NOMO-1 treated with dmso at 0.1 percent for 144 hours (cell line): ENCODE data around the gene ABHD1.
"Not testable (repeated sequence)": the region's sequence is repeated elsewhere in the genome, so short reads cannot be mapped to it uniquely, and the experiment has no call there.

Experiments
- DNase-seq: peaks from one replicate; lab custom pipeline; 2025; ENCODE audit not compliant: unreplicated experiment; lab: John Stamatoyannopoulos, UW

ABHD1 gene

GRCh38 chr2:27109083-27109482 is 14.5 kb upstream of the ABHD1 start:
- DNase-seq = no peak

DNA sequence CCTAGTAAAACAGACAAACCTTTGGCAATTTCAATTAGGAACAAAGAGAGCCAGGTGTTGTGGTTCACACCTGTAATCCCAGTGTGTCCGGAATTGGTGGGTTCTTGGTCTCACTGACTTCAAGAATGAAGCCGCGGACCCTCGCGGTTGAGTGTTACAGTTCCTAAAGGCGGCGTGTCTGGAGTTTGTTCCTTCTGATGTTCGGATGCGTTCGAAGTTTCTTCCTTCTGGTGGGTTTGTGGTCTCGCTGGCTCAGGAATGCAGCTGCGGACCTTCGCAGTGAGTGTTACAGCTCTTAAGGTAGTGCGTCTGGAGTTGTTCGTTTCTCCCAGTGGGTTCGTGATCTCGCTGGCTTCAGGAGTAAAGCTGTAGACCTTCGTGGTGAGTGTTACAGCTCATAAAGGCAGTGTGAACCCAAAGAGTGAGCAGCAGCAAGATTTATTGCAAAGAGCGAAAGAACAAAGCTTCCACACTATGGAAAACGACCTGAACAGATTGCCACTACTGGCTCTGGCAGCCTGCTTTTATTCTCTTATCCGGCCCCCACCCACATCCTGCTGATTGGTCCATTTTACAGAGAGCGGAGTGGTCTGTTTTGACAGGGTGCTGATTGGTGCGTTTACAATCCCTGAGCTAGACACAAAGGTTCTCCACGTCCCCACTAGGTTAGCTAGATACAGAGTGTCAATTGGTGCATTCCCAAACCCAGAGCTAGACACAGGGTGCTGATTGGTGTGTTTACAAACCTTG is 12.8 kb upstream of the ABHD1 start:
- not testable (repeated sequence) for DNase-seq

DNA sequence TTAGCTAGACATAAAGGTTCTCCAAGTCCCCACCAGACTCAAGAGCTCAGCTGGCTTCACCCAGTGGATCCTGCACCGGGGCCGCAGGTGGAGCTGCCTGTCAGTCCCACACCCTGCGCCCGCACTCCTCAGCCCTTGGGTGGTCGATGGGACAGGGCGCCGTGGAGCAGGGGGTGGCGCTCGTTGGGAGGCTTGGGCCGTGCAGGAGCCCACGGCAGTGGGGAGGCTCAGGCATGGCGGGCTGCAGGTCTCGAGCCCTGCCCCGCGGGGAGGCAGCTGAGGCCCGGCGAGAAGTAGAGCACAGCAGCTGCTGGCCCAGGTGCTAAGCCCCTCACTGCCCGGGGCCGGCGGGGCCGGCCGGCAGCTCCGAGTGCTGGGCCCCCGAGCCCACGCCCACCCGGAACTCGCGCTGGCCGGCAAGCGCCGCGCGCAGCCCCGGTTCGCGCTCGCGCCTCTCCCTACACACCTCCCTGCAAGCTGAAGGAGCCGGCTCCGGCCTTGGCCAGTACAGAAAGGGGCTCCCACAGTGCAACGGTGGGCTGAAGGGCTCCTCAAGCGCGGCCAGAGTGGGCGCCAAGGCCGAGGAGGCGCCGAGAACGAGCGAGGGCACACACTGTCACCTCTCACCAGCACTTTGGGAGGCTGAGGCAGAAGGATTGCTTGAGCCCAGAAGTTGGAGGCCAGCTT is 12.1 kb upstream of the ABHD1 start:
- not testable (repeated sequence) for DNase-seq

GRCh38 chr2:27115519-27115918 is 8.1 kb upstream of the ABHD1 start:
- no peak for DNase-seq

DNA sequence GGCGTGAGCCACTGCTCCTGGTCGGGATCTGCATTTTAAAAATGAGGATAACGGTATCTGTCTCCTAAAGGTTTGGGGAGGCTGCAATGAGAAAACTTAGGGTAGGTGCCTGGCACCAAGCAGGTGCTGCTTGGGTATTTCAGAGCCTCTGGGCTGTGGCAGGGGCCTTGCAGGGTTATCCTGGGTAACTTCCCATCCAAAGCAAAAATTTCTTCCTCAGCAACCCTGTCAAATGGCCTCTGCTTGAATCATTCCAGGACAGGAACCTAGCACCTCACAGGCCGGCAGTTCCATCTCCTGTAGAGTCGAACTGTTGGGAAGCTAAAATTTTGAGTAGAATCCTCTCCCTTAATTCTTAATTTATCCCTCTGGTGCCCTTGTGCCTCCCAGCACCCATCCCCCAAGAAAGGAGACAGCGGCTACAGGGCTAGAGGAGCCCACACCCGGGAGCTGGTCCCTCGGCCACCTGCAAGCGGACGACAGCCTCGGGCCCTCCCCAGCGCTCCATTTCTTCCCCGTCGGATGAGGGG is 5.6 kb upstream of the ABHD1 start:
- DNase-seq = no peak

GRCh38 chr2:27118525-27119329 is 4.9 kb upstream of the ABHD1 start, which contains the start of gene CGREF1:
Gene CGREF1, minus strand, starts transcription at chr2:27119128. Its CDS starts 14,762 bp downstream, at chr2:27104366.
- no peak for DNase-seq

DNA sequence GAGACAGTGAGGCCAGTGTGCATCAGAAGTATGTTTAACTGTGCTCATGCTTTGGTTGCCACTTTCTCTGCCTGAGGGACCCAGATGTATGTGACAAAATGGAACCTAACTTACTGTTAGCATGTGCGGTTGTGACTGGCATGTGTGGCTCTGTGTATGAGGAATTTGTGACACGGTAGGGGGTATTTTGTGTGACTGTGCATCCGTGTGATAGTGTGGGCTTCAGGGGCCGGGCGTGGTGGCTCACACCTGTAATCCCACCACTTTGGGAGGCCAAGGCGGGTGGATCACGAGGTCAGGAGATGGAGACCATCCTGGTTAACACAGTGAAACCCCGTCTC is 4.3 kb upstream of the ABHD1 start:
- DNase-seq = not testable (repeated sequence)

DNA sequence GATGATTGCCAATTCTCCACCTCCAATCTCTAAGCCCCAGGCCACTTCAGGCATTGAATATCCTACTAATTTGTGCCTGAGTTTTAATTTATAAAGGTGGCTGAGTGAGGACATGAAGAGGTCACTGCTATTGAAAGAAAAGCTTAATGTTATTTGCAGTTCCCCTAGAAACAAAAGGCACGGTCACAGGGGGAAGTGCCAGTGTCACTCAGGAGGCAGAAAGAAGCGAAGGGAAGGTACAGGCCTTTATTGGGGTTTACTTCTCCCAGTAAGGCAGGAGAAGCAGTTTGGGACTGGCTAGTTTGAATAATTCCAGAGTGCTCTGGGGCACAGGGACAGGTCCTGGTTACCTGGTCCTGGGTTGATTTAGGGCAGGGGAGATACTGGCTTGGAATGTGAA is 1.7 kb upstream of the ABHD1 start:
- no peak for DNase-seq

DNA sequence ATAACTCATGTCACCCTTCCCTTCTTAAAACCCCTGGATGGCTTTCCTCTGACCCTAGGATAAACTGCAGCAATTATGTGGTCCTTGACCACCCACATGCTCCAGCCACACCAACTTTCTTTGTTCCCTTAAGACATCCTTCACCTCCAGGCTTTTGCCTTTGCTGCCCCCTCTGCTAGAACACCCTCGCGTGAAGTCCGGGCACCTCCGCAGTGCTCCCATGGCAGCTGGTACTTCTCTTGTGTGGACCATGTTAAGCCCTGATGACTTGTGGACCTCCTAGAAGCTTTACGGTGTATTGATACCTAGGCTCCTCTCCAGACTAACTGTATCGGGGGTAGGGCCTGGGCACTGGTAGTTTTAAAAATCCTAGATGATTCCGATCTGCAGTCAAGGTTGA is 824 bp upstream of the ABHD1 start:
- no peak for DNase-seq

GRCh38 chr2:27125104-27125503 is 1.5 kb downstream of the ABHD1 start:
- DNase-seq = no peak

- no peak for DNase-seq
These were observed 2.7 kb downstream of the ABHD1 start for GRCh38 chr2:27126252-27126710.

- DNase-seq = no peak
These were observed 4.5 kb downstream of the ABHD1 start for GRCh38 chr2:27127883-27128667.

DNA sequence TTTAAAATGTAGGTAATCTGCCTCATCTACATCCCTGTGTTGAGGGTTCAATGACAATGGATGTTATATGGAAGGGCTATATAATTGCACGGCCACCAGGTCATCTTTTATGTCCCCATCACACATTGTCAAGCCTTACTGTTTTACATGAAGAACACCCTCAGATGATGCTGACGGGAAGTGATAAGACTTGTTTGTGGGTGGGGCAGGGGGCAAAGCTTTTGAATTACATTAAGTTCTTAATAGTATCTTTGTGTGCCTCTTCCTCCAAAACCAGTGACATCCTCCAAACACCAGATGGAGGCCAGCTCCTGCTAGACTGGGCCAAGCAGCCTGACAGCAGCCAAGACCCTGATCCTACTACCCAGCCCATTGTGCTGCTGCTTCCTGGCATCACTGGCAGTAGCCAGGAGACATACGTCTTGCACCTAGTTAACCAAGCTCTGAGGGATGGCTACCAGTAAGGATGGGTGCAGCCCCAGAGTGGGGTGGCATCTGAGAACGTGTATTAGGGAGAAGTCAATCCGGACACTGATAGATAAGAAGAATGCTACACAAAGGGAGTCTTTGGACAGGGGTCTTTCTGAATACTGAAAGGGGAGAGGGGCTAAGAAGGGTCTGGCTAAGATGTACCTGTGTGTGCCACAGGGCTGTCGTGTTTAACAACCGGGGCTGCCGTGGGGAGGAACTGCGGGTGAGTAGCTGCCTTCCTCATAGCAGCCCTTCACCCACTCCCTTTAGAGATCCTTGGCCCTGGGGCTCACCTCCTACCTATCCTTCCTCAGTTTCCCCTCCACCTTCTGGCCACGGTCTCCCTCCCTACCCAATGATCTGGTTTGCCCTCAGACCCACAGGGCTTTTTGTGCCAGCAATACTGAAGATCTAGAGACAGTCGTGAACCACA is 5.3 kb downstream of the ABHD1 start:
- no peak for DNase-seq

DNA sequence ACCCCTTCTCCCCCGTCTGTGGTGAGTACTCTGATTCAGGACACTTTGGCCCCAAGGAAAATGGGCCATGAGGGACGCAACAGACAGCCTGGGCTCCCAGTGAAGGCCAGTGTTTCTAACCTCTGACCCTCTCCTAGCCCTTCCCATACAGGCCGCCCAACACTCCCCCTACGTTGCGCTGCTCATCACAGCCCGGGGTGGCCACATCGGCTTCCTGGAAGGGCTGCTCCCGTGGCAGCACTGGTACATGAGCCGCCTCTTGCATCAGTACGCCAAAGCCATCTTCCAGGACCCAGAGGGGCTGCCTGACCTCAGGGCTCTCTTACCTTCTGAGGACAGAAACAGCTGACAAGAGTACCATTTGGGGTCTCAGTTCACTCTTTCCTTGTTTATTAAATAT is 6.8 kb downstream of the ABHD1 start:
- no peak for DNase-seq

DNA sequence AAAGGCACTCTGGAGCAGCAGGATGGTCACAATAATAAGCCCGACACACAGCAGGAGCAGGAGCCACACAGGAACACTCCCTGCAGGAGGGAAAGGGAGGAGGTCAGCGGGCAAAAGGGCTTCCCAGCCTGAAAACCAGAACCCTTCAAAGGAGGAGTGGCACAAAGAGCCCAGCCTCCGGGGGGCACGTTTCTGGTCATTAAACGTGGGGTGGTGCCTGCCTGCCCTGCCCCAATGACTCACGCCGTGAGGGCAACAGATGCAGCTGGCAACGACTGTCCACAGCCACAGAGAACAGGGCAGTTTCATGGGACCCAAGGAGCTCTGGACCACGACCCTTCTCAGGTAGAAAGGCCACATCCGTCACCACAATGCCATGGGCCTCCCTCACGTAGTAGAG is 7.8 kb downstream of the ABHD1 start:
- no peak for DNase-seq

DNA sequence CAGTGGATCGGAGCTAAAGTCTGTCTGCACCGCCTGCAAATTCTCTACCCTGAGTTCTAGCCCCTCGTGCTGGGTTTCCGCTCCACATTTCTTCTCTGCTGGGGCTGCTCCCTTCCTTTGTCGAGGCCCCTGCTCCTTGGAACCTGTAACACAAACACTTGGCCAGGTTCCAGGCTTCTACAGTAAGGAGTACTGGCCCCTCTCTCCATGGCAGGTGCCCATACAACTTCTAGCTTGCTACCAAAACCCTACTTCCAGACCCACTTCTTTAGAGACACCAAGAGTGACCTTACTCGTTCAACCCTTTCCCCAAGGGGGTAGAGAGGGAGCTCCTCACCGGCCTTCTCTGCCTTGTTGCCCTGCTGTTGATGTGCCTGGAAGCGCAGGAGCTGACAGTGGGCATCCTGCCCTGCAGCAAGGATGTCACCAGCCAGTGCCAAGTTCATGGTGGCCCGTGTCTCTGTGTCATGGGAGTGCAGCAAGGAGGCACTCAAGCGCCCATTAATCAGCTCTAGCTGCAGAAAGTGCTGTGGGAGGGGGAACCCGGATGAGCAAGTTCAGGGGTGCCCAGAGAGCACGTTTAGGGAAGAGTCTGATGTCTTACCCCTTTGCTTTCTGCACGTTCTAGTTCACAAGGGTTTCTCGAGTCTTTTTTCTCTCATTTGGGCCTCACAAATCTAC is 9.7 kb downstream of the ABHD1 start:
- no peak for DNase-seq

DNA sequence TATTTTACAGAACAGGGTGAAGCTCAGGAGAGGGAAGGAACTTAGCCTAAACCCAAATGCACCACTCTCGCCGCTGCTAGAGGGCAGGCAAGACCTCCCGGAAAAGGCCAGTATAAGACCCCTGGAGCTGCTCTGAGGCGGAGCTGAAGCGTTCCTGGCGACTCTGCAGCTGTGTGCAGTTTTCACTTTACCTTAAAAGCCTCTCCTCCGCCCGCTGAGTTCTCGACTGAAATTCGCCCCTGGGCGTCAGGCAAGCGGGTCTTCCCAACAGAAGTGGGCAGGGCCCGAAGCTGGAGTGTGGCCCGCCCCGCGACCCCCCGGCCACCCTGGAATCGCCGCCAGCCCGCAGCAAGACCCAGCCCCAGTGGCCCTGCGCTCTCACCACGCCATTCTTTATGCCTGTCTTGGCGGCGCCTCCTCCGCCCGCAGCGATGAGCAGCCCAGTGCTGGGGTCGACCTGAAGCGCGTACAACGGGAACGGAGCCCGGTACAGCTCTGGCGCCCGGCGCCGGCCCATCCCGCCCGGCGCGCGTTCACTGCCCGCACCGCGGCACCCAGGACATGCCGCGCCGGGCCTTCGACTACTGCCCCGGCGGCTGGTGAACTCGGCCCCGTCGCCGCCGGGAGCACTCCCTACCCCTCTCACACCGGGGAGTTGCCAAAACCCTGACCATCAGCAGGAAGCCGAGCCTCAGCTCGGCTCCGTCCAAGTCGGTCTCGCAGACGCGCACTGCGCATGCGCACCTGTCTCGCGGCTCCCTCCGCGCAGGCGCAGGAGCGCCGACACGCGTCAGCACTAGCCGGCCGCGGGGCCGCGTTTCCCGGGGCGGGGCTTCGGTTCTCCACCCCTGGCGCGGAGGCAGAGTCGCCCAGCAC is 10.5 kb downstream of the ABHD1 start, which contains the start of gene PREB:
Gene PREB, minus strand, starts transcription at position 732 of the 876 bp plus-strand sequence. Its CDS starts 215 bp downstream, at position 517.
- DNase-seq = peak; percentile 92
